Fibroblast of lung (primary cell): ENCODE data around the gene OR10H3.

ENCODE experiments used
- EZH2 ChIP-seq: IDR thresholded peaks from 2 replicates; pipeline ENCODE4 v1.5.1; 2012; ENCODE audit warnings: low read length, control low read depth, mild to moderate bottlenecking; ENCODE audit errors: missing control alignments
- TF ChIP-seq, protein P1 (sequence below), 2 donors: IDR thresholded peaks in 1 of 2; conservative IDR thresholded peaks in 1 of 2; 1 replicate in 1 of 2; 2 replicates in 1 of 2; pipeline ENCODE4 v1.5.1; 2011 to 2012; ENCODE audit warnings: low read length in 2 of 2, control low read depth in 1 of 2, inconsistent platforms in 1 of 2, low read depth in 1 of 2, mild to moderate bottlenecking in 1 of 2

DNA sequence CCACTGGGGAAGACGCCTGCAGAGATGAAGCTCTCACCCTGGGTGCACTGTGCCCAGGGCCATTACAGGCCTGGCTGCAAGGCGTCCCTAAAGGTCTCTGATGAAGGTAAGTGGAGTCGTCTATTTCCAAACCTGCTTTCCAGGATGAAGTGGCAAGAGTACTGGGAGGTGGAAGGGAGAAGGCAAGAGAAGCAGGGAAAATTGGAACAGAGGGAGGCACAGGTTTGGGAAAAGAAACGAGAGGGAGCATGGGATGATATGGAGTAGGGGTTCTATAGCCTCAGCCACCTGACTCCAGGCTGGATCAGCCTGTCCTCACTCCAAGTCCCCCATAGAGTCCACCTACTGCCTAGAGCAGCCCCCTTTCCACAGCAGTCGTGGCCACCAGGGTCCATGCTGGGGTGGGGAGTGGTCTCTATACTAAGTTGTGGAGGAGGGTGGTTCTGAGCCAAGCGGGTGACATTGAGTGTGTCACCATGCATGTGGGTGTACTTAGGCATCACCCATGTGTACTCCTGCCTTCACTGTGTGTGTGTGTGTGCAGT is 49.9 kb downstream of the OR10H3 start, which contains the start of gene OR10H5:
- TF ChIP-seq, protein P1, sequence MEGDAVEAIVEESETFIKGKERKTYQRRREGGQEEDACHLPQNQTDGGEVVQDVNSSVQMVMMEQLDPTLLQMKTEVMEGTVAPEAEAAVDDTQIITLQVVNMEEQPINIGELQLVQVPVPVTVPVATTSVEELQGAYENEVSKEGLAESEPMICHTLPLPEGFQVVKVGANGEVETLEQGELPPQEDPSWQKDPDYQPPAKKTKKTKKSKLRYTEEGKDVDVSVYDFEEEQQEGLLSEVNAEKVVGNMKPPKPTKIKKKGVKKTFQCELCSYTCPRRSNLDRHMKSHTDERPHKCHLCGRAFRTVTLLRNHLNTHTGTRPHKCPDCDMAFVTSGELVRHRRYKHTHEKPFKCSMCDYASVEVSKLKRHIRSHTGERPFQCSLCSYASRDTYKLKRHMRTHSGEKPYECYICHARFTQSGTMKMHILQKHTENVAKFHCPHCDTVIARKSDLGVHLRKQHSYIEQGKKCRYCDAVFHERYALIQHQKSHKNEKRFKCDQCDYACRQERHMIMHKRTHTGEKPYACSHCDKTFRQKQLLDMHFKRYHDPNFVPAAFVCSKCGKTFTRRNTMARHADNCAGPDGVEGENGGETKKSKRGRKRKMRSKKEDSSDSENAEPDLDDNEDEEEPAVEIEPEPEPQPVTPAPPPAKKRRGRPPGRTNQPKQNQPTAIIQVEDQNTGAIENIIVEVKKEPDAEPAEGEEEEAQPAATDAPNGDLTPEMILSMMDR (conservative IDR thresholded peaks at IDR 0.05 in 1 of 2, IDR thresholded peaks at IDR 0.05 in 1 of 2; ENCODE audit: low read depth in 1 of 2, low read length in 2 of 2) = no peak
- TF ChIP-seq EZH2 = no peak
